ENCODE results near the gene AP1S2.

GRCh38 chrX:15883540-15883863 is 28.9 kb upstream of the AP1S2 start:
- no peak for TF ChIP-seq POLR2A (IDR thresholded peaks at IDR 0.05)
- TF ChIP-seq, protein P1, sequence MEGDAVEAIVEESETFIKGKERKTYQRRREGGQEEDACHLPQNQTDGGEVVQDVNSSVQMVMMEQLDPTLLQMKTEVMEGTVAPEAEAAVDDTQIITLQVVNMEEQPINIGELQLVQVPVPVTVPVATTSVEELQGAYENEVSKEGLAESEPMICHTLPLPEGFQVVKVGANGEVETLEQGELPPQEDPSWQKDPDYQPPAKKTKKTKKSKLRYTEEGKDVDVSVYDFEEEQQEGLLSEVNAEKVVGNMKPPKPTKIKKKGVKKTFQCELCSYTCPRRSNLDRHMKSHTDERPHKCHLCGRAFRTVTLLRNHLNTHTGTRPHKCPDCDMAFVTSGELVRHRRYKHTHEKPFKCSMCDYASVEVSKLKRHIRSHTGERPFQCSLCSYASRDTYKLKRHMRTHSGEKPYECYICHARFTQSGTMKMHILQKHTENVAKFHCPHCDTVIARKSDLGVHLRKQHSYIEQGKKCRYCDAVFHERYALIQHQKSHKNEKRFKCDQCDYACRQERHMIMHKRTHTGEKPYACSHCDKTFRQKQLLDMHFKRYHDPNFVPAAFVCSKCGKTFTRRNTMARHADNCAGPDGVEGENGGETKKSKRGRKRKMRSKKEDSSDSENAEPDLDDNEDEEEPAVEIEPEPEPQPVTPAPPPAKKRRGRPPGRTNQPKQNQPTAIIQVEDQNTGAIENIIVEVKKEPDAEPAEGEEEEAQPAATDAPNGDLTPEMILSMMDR (IDR thresholded peaks at IDR 0.05), result no peak
- TF ChIP-seq EP300 (IDR thresholded peaks at IDR 0.05), result no peak
